ENCODE data around the gene PRODH2.

DNA sequence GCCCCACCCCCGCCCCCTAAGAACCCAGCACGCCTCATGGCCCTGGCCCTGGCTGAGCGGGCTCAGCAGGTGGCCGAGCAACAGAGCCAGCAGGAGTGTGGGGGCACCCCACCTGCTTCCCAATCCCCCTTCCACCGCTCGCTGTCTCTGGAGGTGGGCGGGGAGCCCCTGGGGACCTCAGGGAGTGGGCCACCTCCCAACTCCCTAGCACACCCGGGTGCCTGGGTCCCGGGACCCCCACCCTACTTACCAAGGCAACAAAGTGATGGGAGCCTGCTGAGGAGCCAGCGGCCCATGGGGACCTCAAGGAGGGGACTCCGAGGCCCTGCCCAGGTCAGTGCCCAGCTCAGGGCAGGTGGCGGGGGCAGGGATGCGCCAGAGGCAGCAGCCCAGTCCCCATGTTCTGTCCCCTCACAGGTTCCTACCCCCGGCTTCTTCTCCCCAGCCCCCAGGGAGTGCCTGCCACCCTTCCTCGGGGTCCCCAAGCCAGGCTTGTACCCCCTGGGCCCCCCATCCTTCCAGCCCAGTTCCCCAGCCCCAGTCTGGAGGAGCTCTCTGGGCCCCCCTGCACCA, 25.3 kb downstream of the PRODH2 start:
- TF ChIP-seq, protein P1, sequence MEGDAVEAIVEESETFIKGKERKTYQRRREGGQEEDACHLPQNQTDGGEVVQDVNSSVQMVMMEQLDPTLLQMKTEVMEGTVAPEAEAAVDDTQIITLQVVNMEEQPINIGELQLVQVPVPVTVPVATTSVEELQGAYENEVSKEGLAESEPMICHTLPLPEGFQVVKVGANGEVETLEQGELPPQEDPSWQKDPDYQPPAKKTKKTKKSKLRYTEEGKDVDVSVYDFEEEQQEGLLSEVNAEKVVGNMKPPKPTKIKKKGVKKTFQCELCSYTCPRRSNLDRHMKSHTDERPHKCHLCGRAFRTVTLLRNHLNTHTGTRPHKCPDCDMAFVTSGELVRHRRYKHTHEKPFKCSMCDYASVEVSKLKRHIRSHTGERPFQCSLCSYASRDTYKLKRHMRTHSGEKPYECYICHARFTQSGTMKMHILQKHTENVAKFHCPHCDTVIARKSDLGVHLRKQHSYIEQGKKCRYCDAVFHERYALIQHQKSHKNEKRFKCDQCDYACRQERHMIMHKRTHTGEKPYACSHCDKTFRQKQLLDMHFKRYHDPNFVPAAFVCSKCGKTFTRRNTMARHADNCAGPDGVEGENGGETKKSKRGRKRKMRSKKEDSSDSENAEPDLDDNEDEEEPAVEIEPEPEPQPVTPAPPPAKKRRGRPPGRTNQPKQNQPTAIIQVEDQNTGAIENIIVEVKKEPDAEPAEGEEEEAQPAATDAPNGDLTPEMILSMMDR (IDR thresholded peaks at IDR 0.05): no peak
- TF ChIP-seq POLR2A (IDR thresholded peaks at IDR 0.05): no peak
